Panc1 (cell line): Measurements from ENCODE around the gene WWOX.

Experiments
- CTCF ChIP-seq: fragments of 450-650 bp; IDR thresholded peaks from 2 replicates; pipeline ENCODE4 v1.5.1; 2017; ENCODE audit warnings: mild to moderate bottlenecking
- POLR2AphosphoS5 ChIP-seq: IDR thresholded peaks from 2 replicates; pipeline ENCODE4 v1.6.1; 2012; ENCODE audit warnings: mild to moderate bottlenecking, low read depth, low read length, moderate library complexity
- SIN3A ChIP-seq: IDR thresholded peaks from 2 replicates; pipeline ENCODE4 v1.6.1; 2012; ENCODE audit warnings: low read depth, mild to moderate bottlenecking, low read length, moderate library complexity, borderline replicate concordance; ENCODE audit not compliant: insufficient read depth
- TF ChIP-seq, protein P1 (sequence below), 2 experiments: IDR thresholded peaks; 2 replicates each; pipeline ENCODE4 v1.6.1; 2011 to 2012; ENCODE audit warnings: low read depth in 2 of 2, control low read depth in 1 of 2, low read length in 1 of 2, mild to moderate bottlenecking in 1 of 2, moderate library complexity in 1 of 2; ENCODE audit not compliant: insufficient read depth in 1 of 2

DNA sequence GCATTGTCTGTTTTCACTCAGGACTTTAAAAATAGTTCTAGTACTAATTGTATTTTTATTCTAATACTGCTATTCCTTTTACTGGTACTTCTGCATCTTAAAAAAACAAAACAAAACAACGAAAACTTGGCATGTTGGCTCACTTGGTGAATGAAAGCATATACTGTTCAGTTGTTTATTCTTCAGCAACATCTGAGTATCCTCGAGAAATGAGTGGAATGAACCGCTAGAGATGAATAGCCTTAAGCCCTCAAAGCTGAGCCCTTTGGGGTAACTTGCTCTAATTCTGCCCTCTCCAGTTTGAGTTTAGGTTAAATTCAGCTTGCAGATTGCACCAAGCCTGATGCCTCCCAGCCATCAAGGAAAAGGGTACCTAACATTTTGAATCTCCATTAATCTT lies 126.5 kb downstream of the WWOX start:
- TF ChIP-seq CTCF = no peak
- no peak for TF ChIP-seq POLR2AphosphoS5
- TF ChIP-seq, protein P1, sequence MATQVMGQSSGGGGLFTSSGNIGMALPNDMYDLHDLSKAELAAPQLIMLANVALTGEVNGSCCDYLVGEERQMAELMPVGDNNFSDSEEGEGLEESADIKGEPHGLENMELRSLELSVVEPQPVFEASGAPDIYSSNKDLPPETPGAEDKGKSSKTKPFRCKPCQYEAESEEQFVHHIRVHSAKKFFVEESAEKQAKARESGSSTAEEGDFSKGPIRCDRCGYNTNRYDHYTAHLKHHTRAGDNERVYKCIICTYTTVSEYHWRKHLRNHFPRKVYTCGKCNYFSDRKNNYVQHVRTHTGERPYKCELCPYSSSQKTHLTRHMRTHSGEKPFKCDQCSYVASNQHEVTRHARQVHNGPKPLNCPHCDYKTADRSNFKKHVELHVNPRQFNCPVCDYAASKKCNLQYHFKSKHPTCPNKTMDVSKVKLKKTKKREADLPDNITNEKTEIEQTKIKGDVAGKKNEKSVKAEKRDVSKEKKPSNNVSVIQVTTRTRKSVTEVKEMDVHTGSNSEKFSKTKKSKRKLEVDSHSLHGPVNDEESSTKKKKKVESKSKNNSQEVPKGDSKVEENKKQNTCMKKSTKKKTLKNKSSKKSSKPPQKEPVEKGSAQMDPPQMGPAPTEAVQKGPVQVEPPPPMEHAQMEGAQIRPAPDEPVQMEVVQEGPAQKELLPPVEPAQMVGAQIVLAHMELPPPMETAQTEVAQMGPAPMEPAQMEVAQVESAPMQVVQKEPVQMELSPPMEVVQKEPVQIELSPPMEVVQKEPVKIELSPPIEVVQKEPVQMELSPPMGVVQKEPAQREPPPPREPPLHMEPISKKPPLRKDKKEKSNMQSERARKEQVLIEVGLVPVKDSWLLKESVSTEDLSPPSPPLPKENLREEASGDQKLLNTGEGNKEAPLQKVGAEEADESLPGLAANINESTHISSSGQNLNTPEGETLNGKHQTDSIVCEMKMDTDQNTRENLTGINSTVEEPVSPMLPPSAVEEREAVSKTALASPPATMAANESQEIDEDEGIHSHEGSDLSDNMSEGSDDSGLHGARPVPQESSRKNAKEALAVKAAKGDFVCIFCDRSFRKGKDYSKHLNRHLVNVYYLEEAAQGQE (IDR thresholded peaks at IDR 0.05; ENCODE audit: insufficient read depth in 1 of 2, low read depth in 2 of 2, low read length in 1 of 2) = no peak
- TF ChIP-seq SIN3A = no peak
